Measurements from ENCODE around the gene SCRG1.

GRCh38 chr4:173414456-173414855 is 15.5 kb upstream of the SCRG1 start:
- TF ChIP-seq POLR2AphosphoS5 (IDR thresholded peaks at IDR 0.05; ENCODE audit: low read depth, low read length) (no peak), TAF1 (IDR thresholded peaks at IDR 0.05; ENCODE audit: borderline replicate concordance, low read depth, low read length) (no peak), POLR2A (IDR thresholded peaks at IDR 0.05; ENCODE audit: low read depth, low read length) (no peak)
